NCI-H1417 treated with DMSO at 0.1 percent for 48 hours (cell line): ENCODE measurements around the gene PTPN11.

Experiments used
- DNase-seq: peaks from one replicate; lab custom pipeline; 2025; lab: John Stamatoyannopoulos, UW

PTPN11 gene

DNA sequence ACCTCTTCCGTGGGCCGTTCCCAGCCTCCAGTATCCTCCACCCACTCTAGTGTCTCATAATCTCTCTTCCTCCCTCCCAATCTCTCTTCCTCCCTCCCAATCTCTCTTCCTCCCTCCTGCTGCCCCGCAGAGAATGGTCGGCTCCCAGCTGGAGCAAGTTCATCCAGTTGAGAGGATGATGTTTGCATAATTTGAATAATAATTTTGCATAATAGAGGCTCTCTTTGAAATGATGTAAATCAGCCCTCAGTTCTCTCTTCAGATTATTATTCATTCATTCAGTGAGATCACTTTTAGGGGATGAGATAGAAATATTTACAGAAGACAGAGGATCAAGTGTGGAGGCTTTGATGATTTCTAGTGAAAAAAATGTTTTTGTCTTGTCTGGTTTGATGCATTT is 125.0 kb downstream of the PTPN11 start:
- DNase-seq: no peak

DNA sequence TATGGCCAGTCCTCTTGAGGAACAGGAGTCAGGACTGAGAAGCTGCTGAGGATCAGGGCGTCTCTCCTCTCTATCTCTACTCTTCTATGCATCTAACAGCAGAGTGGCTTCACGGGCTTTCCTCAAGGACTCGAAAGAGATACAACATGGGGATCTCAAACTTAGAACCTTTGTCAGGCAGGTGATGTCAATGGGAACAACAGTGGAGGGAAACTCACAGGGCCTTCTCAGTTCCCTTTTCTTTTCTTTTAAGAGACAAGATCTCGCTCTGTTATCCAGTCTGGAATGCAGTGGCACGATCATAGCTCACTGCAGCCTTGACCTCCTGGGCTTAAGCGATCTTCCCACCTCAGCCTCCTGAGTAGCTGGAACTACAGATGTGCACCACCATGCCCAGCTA is 127.6 kb downstream of the PTPN11 start:
- no peak for DNase-seq

DNA sequence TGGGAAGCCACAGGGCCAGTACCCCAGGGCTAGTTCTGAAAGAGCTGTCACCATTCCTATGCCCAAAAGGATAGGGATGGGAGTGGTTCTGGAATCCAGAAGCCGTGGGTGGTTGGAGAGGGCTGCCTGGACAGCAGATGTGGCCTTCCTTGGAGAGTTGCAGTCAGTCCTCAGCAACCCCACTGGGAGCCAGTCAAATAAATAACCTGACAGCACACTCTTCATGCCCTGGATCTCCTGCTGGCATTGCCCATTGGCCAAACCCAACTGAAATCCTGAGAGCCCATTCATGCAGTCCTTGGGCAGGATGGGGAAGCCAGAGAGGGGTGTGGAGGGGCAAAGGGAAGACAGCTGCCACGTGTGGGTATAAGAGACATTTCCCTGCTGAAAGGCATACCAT is 128.2 kb downstream of the PTPN11 start:
- no peak for DNase-seq

DNA sequence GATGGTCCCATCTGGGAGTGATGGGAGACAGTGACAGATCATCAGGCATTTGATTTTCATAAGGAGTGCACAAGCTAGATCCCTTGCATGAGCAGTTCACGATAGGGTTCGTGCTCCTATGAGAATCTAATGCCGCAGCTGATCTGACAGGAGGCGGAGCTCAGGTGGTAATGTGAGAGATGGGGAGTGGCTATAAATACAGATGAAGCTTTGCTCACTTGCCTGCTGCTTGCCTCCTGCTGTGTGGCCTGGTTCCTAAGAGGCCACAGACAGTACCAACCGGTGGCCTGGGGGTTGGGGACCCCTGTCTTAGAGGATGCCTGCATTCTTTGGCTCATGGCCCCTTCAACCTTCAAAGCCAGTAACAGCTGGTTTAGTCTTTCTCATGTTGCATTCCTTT is 130.3 kb downstream of the PTPN11 start:
- no peak for DNase-seq

DNA sequence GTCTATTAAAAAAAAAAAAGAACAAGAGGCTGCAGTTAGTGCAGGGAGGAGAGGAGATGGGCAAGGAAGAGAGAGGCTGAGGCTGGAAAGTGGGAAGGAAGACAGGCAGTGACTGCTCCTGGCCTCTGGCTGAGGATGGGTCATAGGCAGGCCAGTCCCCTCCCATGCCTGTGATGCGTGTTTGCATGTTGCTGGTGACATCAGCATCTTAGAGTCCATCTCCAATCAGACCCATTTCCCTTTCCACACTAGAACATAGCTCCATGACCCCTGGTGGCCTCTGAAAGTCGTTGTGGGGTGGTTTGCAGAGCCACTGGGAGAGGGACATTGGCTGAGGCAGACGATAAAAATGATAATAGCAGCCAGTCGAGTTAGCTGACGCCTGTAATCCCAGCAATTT is 132.9 kb downstream of the PTPN11 start:
- no peak for DNase-seq

DNA sequence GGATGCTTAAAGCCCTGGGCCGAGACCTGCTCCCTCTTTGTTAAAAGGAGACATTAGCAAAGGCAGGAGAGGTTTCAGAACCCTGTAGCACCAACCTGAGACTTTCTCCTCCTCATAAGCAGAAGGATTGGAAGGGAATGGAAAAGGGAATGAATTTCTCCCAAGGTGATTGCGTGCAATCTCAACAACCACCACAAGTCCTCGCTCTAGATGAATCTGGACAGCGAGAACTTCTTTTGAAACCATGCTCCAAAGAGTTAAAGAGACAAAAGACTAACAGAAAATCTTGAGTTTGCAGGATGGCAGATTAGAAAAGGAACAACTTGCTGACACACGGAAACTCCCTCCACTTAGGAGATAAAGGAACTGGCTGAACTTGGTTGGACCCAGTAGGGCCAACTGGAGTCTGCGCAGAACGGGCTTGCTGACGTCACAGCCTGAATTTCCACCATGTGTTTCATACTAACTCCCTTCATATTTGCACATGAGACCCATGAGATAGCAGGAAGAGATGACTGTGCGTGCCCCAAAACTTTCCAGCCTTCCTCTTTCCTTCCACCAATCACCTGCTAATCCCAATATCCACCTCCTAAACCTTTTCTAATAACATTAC is 137.0 kb downstream of the PTPN11 start:
- no peak for DNase-seq

DNA sequence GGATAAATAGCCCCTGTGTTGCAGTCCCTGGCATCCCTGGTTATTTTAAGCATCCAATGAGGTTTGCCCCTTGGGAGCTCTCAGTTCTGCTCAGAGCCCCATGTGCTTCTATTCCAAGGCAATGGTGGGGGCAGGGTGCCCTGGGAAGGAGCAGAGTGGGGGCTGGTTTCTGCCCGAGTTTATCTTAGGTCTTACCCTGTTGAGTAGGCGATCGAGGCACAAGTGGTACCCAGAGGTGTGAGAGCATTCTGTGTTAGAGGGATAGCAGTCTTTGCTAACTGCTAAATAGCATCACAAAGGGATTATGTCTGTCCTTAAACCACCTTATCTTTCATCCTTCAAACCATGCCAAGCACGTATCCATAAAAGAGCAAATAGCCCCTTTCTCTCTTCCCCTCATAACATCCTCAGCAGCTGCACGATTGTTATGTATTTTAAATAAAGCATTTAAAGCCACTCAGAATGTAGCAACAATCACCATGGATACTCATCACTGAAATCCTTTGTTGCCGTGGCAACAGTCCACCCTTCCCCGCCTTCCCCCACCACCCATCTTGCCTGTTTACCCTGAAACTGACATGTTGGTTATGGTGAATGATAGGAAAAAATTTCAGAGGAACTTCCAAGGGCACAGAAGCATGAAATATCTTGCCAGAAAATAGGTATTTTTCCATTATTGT is 139.3 kb downstream of the PTPN11 start:
- peak; percentile 11 for DNase-seq
